ENCODE results near the gene VHLL.

The VHLL gene

GRCh38 chr1:156289857-156290256 is 9.2 kb downstream of the VHLL start:
- TF ChIP-seq TAF1 (IDR thresholded peaks at IDR 0.05; ENCODE audit: low read depth), result no peak
- no peak for TF ChIP-seq ZBTB7A (IDR thresholded peaks at IDR 0.05; ENCODE audit: low read depth)
- no peak for TF ChIP-seq CEBPB (IDR thresholded peaks at IDR 0.05)
- no peak for TF ChIP-seq EGR1 (IDR thresholded peaks at IDR 0.05)
- no peak for TF ChIP-seq MAX (IDR thresholded peaks at IDR 0.05)
- no peak for TF ChIP-seq TEAD4 (IDR thresholded peaks at IDR 0.05)
- no peak for TF ChIP-seq EP300 (IDR thresholded peaks at IDR 0.05; ENCODE audit: borderline replicate concordance)
- TF ChIP-seq CREB1 (IDR thresholded peaks at IDR 0.05; ENCODE audit: low read depth), result no peak
- no peak for TF ChIP-seq YY1 (IDR thresholded peaks at IDR 0.05; ENCODE audit: low read depth)

- TF ChIP-seq TCF12 (IDR thresholded peaks at IDR 0.05; ENCODE audit: low read depth) (no peak), MAX (IDR thresholded peaks at IDR 0.05) (no peak), CREB1 (IDR thresholded peaks at IDR 0.05; ENCODE audit: low read depth) (no peak), RAD21 (IDR thresholded peaks at IDR 0.05; ENCODE audit: low read depth) (no peak), EGR1 (IDR thresholded peaks at IDR 0.05) (no peak), USF1 (IDR thresholded peaks at IDR 0.05) (no peak), TAF1 (IDR thresholded peaks at IDR 0.05; ENCODE audit: low read depth) (no peak)
Observed at GRCh38 chr1:156286061-156286460, 13.0 kb downstream of the VHLL start.

- no peak for TF ChIP-seq TCF12 (IDR thresholded peaks at IDR 0.05; ENCODE audit: low read depth)
- TF ChIP-seq USF1 (IDR thresholded peaks at IDR 0.05), result no peak
- TF ChIP-seq REST (IDR thresholded peaks at IDR 0.05; ENCODE audit: low read depth), result no peak
- TF ChIP-seq ZBTB7A (IDR thresholded peaks at IDR 0.05; ENCODE audit: low read depth), result no peak
- TF ChIP-seq RAD21 (IDR thresholded peaks at IDR 0.05; ENCODE audit: low read depth), result no peak
- no peak for TF ChIP-seq TAF1 (IDR thresholded peaks at IDR 0.05; ENCODE audit: low read depth)
- no peak for TF ChIP-seq YY1 (IDR thresholded peaks at IDR 0.05; ENCODE audit: low read depth)
Observed at GRCh38 chr1:156285437-156285836, 13.7 kb downstream of the VHLL start.

- TF ChIP-seq FOXM1 (IDR thresholded peaks at IDR 0.05; ENCODE audit: borderline replicate concordance, low read depth) (no peak), ZBTB7A (IDR thresholded peaks at IDR 0.05; ENCODE audit: low read depth) (no peak), CEBPB (IDR thresholded peaks at IDR 0.05) (no peak), NFIC (IDR thresholded peaks at IDR 0.05) (no peak), USF1 (IDR thresholded peaks at IDR 0.05) (no peak), RAD21 (IDR thresholded peaks at IDR 0.05; ENCODE audit: low read depth) (no peak), EGR1 (IDR thresholded peaks at IDR 0.05) (no peak), TAF1 (IDR thresholded peaks at IDR 0.05; ENCODE audit: low read depth) (no peak), TEAD4 (IDR thresholded peaks at IDR 0.05) (no peak), REST (IDR thresholded peaks at IDR 0.05; ENCODE audit: low read depth) (no peak), CREB1 (IDR thresholded peaks at IDR 0.05; ENCODE audit: low read depth) (no peak), TCF12 (IDR thresholded peaks at IDR 0.05; ENCODE audit: low read depth) (no peak)
Observed at GRCh38 chr1:156284757-156285156, 14.3 kb downstream of the VHLL start.

GRCh38 chr1:156284112-156284511 is 15.0 kb downstream of the VHLL start, which contains the start of gene TMEM79:
TSS of gene TMEM79 (plus strand) at chr1:156284325. CDS start at chr1:156285227, 902 bp downstream.
- TF ChIP-seq FOXM1 (IDR thresholded peaks at IDR 0.05; ENCODE audit: borderline replicate concordance, low read depth), result no peak
- no peak for TF ChIP-seq EGR1 (IDR thresholded peaks at IDR 0.05)
- TF ChIP-seq USF1 (IDR thresholded peaks at IDR 0.05), result no peak
- TF ChIP-seq YY1 (IDR thresholded peaks at IDR 0.05; ENCODE audit: low read depth), result no peak
- TF ChIP-seq TAF1 (IDR thresholded peaks at IDR 0.05; ENCODE audit: low read depth), result no peak
- no peak for TF ChIP-seq ZBTB7A (IDR thresholded peaks at IDR 0.05; ENCODE audit: low read depth)
- TF ChIP-seq REST (IDR thresholded peaks at IDR 0.05; ENCODE audit: low read depth), result no peak
- no peak for TF ChIP-seq TEAD4 (IDR thresholded peaks at IDR 0.05)

Data from Ishikawa (cell line).